ENCODE results near the gene TMEM170B. TPM values are rescaled to one million over a fixed set of nuclear protein-coding genes. Genes with fewer than 3 reads are reported as not detected.

TMEM170B gene
- total RNA-seq, 1 donor from 2014 or later, result 6.3 TPM

- no peak overlapping the region for H3K27ac ChIP-seq (ENCODE audit: low read depth, low read length)
- no peaks in the 10 kb centered on the region for H3K9me3 ChIP-seq (ENCODE audit: control insufficient read depth in 3 of 3, low read length in 3 of 3)
- H3K4me1 ChIP-seq (ENCODE audit: control insufficient read depth in 3 of 3, insufficient read depth in 3 of 3, low read length in 3 of 3), result peaks cover 0 to 3% (median 0%) of the 10 kb centered on the region in 3 donors
- H3K27me3 ChIP-seq (ENCODE audit: control insufficient read depth in 3 of 3, insufficient read depth in 3 of 3, low read length in 3 of 3), result no peaks in the 10 kb centered on the region
- no peaks in the 10 kb centered on the region for H3K36me3 ChIP-seq (ENCODE audit: control insufficient read depth in 3 of 3, insufficient read depth in 3 of 3, low read length in 3 of 3)
- no peak overlapping the region for H3K4me3 ChIP-seq (ENCODE audit: low read length in 3 of 3)
- no peak overlapping the region for H3K9ac ChIP-seq (ENCODE audit: low read depth in 1 of 3, low read length in 3 of 3)
Measured at GRCh38 chr6:11497107-11497506, 40.4 kb upstream of the TMEM170B start.

GRCh38 chr6:11497881-11498280, 39.7 kb upstream of the TMEM170B start:
- H3K4me3 ChIP-seq (ENCODE audit: low read length in 3 of 3), result no peak overlapping the region
- no peak overlapping the region for H3K27ac ChIP-seq (ENCODE audit: low read depth, low read length)
- H3K9ac ChIP-seq (ENCODE audit: low read depth in 1 of 3, low read length in 3 of 3), result no peak overlapping the region
- no peaks in the 10 kb centered on the region for H3K27me3 ChIP-seq (ENCODE audit: control insufficient read depth in 3 of 3, insufficient read depth in 3 of 3, low read length in 3 of 3)
- H3K4me1 ChIP-seq (ENCODE audit: control insufficient read depth in 3 of 3, insufficient read depth in 3 of 3, low read length in 3 of 3), result peaks cover 0 to 3% (median 0%) of the 10 kb centered on the region in 3 donors
- H3K9me3 ChIP-seq (ENCODE audit: control insufficient read depth in 3 of 3, low read length in 3 of 3), result no peaks in the 10 kb centered on the region
- H3K36me3 ChIP-seq (ENCODE audit: control insufficient read depth in 3 of 3, insufficient read depth in 3 of 3, low read length in 3 of 3), result no peaks in the 10 kb centered on the region

GRCh38 chr6:11500008-11500407, 37.5 kb upstream of the TMEM170B start:
- no peaks in the 10 kb centered on the region for H3K9me3 ChIP-seq (ENCODE audit: control insufficient read depth in 3 of 3, low read length in 3 of 3)
- H3K27ac ChIP-seq (ENCODE audit: low read depth, low read length), result no peak overlapping the region

DNA sequence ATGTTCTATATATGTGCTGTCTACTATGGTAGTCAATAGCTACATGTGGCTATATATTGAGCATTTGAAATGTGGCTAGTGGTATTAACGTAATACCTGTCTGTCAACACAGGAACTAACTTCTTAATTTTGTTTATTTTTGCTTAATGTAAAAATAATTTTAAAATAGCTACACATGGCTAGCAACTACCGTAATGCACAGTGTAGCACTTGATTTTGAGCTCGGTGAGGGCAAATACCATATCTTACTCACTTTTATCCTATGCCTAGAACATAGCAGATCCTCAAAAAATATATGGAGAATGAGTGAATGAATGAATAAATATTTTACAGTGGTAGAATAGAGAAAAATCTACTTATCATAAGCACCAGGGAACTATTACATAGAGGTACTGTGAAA, 28.1 kb upstream of the TMEM170B start:
- H3K4me3 ChIP-seq (ENCODE audit: low read length in 3 of 3), result no peak overlapping the region
- H3K9ac ChIP-seq (ENCODE audit: low read depth in 1 of 3, low read length in 3 of 3), result no peak overlapping the region
- no peaks in the 10 kb centered on the region for H3K27me3 ChIP-seq (ENCODE audit: control insufficient read depth in 3 of 3, insufficient read depth in 3 of 3, low read length in 3 of 3)
- no peak overlapping the region for H3K27ac ChIP-seq (ENCODE audit: low read depth, low read length)
- no peaks in the 10 kb centered on the region for H3K4me1 ChIP-seq (ENCODE audit: control insufficient read depth in 3 of 3, insufficient read depth in 3 of 3, low read length in 3 of 3)
- no peaks in the 10 kb centered on the region for H3K36me3 ChIP-seq (ENCODE audit: control insufficient read depth in 3 of 3, insufficient read depth in 3 of 3, low read length in 3 of 3)
- peaks cover 0 to 2% (median 0%) of the 10 kb centered on the region in 3 donors for H3K9me3 ChIP-seq (ENCODE audit: control insufficient read depth in 3 of 3, low read length in 3 of 3)

More at GRCh38 chr6:11500008-11500407, 37.5 kb upstream of the TMEM170B start:
- no peak overlapping the region for H3K4me3 ChIP-seq (ENCODE audit: low read length in 3 of 3)
- no peak overlapping the region for H3K9ac ChIP-seq (ENCODE audit: low read depth in 1 of 3, low read length in 3 of 3)
- no peaks in the 10 kb centered on the region for H3K27me3 ChIP-seq (ENCODE audit: control insufficient read depth in 3 of 3, insufficient read depth in 3 of 3, low read length in 3 of 3)
- H3K36me3 ChIP-seq (ENCODE audit: control insufficient read depth in 3 of 3, insufficient read depth in 3 of 3, low read length in 3 of 3), result no peaks in the 10 kb centered on the region
- H3K4me1 ChIP-seq (ENCODE audit: control insufficient read depth in 3 of 3, insufficient read depth in 3 of 3, low read length in 3 of 3), result no peaks in the 10 kb centered on the region

GRCh38 chr6:11514672-11515071, 22.9 kb upstream of the TMEM170B start:
- no peaks in the 10 kb centered on the region for H3K36me3 ChIP-seq (ENCODE audit: control insufficient read depth in 3 of 3, insufficient read depth in 3 of 3, low read length in 3 of 3)
- no peak overlapping the region for H3K4me3 ChIP-seq (ENCODE audit: low read length in 3 of 3)
- no peaks in the 10 kb centered on the region for H3K4me1 ChIP-seq (ENCODE audit: control insufficient read depth in 3 of 3, insufficient read depth in 3 of 3, low read length in 3 of 3)
- no peak overlapping the region for H3K9ac ChIP-seq (ENCODE audit: low read depth in 1 of 3, low read length in 3 of 3)
- no peak overlapping the region for H3K27ac ChIP-seq (ENCODE audit: low read depth, low read length)
- H3K9me3 ChIP-seq (ENCODE audit: control insufficient read depth in 3 of 3, low read length in 3 of 3), result peaks cover 0 to 2% (median 0%) of the 10 kb centered on the region in 3 donors
- H3K27me3 ChIP-seq (ENCODE audit: control insufficient read depth in 3 of 3, insufficient read depth in 3 of 3, low read length in 3 of 3), result no peaks in the 10 kb centered on the region

- H3K9me3 ChIP-seq (ENCODE audit: control insufficient read depth in 3 of 3, low read length in 3 of 3), result peaks cover 0 to 2% (median 0%) of the 10 kb centered on the region in 3 donors
- no peak overlapping the region for H3K27ac ChIP-seq (ENCODE audit: low read depth, low read length)
- H3K9ac ChIP-seq (ENCODE audit: low read depth in 1 of 3, low read length in 3 of 3), result no peak overlapping the region
- no peak overlapping the region for H3K4me3 ChIP-seq (ENCODE audit: low read length in 3 of 3)
- no peaks in the 10 kb centered on the region for H3K27me3 ChIP-seq (ENCODE audit: control insufficient read depth in 3 of 3, insufficient read depth in 3 of 3, low read length in 3 of 3)
- H3K36me3 ChIP-seq (ENCODE audit: control insufficient read depth in 3 of 3, insufficient read depth in 3 of 3, low read length in 3 of 3), result no peaks in the 10 kb centered on the region
- no peaks in the 10 kb centered on the region for H3K4me1 ChIP-seq (ENCODE audit: control insufficient read depth in 3 of 3, insufficient read depth in 3 of 3, low read length in 3 of 3)
Measured at GRCh38 chr6:11515763-11516162, 21.8 kb upstream of the TMEM170B start.

GRCh38 chr6:11522812-11523605, 14.5 kb upstream of the TMEM170B start:
- Histone ChIP-seq H3K36me3 (ENCODE audit: control insufficient read depth in 3 of 3, insufficient read depth in 3 of 3, low read length in 3 of 3) (no peaks in the 10 kb centered on the region), H3K9ac (ENCODE audit: low read depth in 1 of 3, low read length in 3 of 3) (no peak overlapping the region), H3K4me1 (ENCODE audit: control insufficient read depth in 3 of 3, insufficient read depth in 3 of 3, low read length in 3 of 3) (no peaks in the 10 kb centered on the region), H3K9me3 (ENCODE audit: control insufficient read depth in 3 of 3, low read length in 3 of 3) (no peaks in the 10 kb centered on the region), H3K4me3 (ENCODE audit: low read length in 3 of 3) (no peak overlapping the region), H3K27ac (ENCODE audit: low read depth, low read length) (no peak overlapping the region), H3K27me3 (ENCODE audit: control insufficient read depth in 3 of 3, insufficient read depth in 3 of 3, low read length in 3 of 3) (no peaks in the 10 kb centered on the region)

DNA sequence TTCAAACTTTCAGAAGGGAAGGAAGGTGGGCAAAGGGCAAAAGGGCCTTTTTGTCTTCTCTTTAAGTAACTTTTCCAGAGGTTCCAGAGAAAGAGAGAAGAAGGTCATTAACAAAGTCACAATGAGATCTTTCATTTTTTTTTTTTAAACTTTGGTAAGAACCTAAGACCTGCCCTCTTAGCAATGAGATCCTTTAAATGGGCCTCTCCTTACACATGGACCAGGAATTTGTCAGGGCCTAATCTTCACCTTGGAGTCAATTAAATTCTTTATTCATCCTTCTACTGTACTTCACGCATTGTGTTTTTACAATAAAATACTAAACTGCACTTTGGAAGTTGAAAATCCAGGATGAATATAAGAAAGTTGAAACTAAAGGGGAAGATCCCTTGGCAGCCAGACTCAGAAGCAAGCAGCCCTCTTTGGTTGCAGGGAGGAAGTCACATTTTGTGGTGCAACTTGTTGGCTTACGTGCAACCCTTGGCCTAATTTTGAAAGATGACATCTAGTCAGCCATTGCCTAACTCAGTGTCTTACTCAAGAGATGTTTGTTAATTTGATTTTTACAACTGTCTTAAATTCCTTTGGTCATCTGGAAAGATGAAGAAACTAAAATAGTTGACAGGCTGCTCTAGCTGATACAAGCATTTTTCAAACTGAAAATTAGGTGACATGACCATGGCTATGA, 11.9 kb upstream of the TMEM170B start:
- no peaks in the 10 kb centered on the region for H3K36me3 ChIP-seq (ENCODE audit: control insufficient read depth in 3 of 3, insufficient read depth in 3 of 3, low read length in 3 of 3)
- no peaks in the 10 kb centered on the region for H3K4me1 ChIP-seq (ENCODE audit: control insufficient read depth in 3 of 3, insufficient read depth in 3 of 3, low read length in 3 of 3)
- no peak overlapping the region for H3K9ac ChIP-seq (ENCODE audit: low read depth in 1 of 3, low read length in 3 of 3)
- no peaks in the 10 kb centered on the region for H3K9me3 ChIP-seq (ENCODE audit: control insufficient read depth in 3 of 3, low read length in 3 of 3)
- H3K27me3 ChIP-seq (ENCODE audit: control insufficient read depth in 3 of 3, insufficient read depth in 3 of 3, low read length in 3 of 3), result no peaks in the 10 kb centered on the region
- H3K27ac ChIP-seq (ENCODE audit: low read depth, low read length), result peak overlapping the region; percentile 43
- H3K4me3 ChIP-seq (ENCODE audit: low read length in 3 of 3), result no peak overlapping the region

- no peaks in the 10 kb centered on the region for H3K36me3 ChIP-seq (ENCODE audit: control insufficient read depth in 3 of 3, insufficient read depth in 3 of 3, low read length in 3 of 3)
- H3K4me1 ChIP-seq (ENCODE audit: control insufficient read depth in 3 of 3, insufficient read depth in 3 of 3, low read length in 3 of 3), result no peaks in the 10 kb centered on the region
- H3K9ac ChIP-seq (ENCODE audit: low read depth in 1 of 3, low read length in 3 of 3), result no peak overlapping the region
- no peaks in the 10 kb centered on the region for H3K9me3 ChIP-seq (ENCODE audit: control insufficient read depth in 3 of 3, low read length in 3 of 3)
- no peak overlapping the region for H3K27ac ChIP-seq (ENCODE audit: low read depth, low read length)
- no peaks in the 10 kb centered on the region for H3K27me3 ChIP-seq (ENCODE audit: control insufficient read depth in 3 of 3, insufficient read depth in 3 of 3, low read length in 3 of 3)
- no peak overlapping the region for H3K4me3 ChIP-seq (ENCODE audit: low read length in 3 of 3)
Measured at GRCh38 chr6:11526156-11526505, 11.4 kb upstream of the TMEM170B start.

GRCh38 chr6:11527274-11527870, 10.2 kb upstream of the TMEM170B start:
- H3K27me3 ChIP-seq (ENCODE audit: control insufficient read depth in 3 of 3, insufficient read depth in 3 of 3, low read length in 3 of 3), result no peaks in the 10 kb centered on the region
- H3K4me1 ChIP-seq (ENCODE audit: control insufficient read depth in 3 of 3, insufficient read depth in 3 of 3, low read length in 3 of 3), result no peaks in the 10 kb centered on the region
- H3K4me3 ChIP-seq (ENCODE audit: low read length in 3 of 3), result no peak overlapping the region
- H3K9me3 ChIP-seq (ENCODE audit: control insufficient read depth in 3 of 3, low read length in 3 of 3), result no peaks in the 10 kb centered on the region
- no peaks in the 10 kb centered on the region for H3K36me3 ChIP-seq (ENCODE audit: control insufficient read depth in 3 of 3, insufficient read depth in 3 of 3, low read length in 3 of 3)
- H3K9ac ChIP-seq (ENCODE audit: low read depth in 1 of 3, low read length in 3 of 3), result no peak overlapping the region
- H3K27ac ChIP-seq (ENCODE audit: low read depth, low read length), result no peak overlapping the region
